Gastrocnemius medialis (tissue), 4 donors: Measurements from ENCODE around the gene NRG2. TPM values are rescaled to one million over a fixed set of nuclear protein-coding genes. Genes with fewer than 3 reads are reported as not detected.

Experiments
- ATAC-seq, 2 donors: fragments of 150-250 bp; one replicate each; pipeline ENCODE4 v1.9.1; 2016
- DNase-seq, 2 donors: peaks; one replicate each; pipeline ENCODE4 v3.0.0-alpha.2; 2019
- H3K27ac ChIP-seq, 4 donors: fragments of 200-600 bp; sonication (generic); 1 replicate in 1 of 4; 2 replicates in 3 of 4; pipeline ENCODE4 v1.5.1; 2016 to 2018; ENCODE audit warnings: mild to moderate bottlenecking in 2 of 4, moderate library complexity in 1 of 4
- H3K27me3 ChIP-seq, 3 donors: fragments of 200-600 bp; sonication (generic) in 2 of 3; 1 replicate in 1 of 3; 2 replicates in 2 of 3; pipeline versions ENCODE4 v1.5.1 to v1.6.0; 2016 to 2019; ENCODE audit warnings: mild to moderate bottlenecking in 1 of 3, moderate library complexity in 1 of 3
- H3K36me3 ChIP-seq, 2 donors: fragments of 200-600 bp; sonication (generic) in 1 of 2; one replicate each; pipeline ENCODE4 v1.5.1; 2017 to 2018
- H3K4me1 ChIP-seq, 2 donors: fragments of 200-600 bp; sonication (generic) in 1 of 2; one replicate each; pipeline ENCODE4 v1.5.1; 2016 to 2017; ENCODE audit warnings: mild to moderate bottlenecking in 2 of 2
- H3K4me3 ChIP-seq, 4 donors: fragments of 200-600 bp; sonication (generic) in 3 of 4; 1 replicate in 1 of 4; 2 replicates in 3 of 4; pipeline ENCODE4 v1.5.1; 2016 to 2019; ENCODE audit warnings: mild to moderate bottlenecking in 2 of 4
- H3K9me3 ChIP-seq, 3 donors: fragments of 200-600 bp; sonication (generic) in 2 of 3; 1 replicate in 1 of 3; 2 replicates in 2 of 3; pipeline ENCODE4 v1.5.1; 2016 to 2019
- POLR2A ChIP-seq, 2 donors: fragments of 450-650 bp; IDR thresholded peaks; one replicate each; pipeline ENCODE4 v1.6.1; 2017; ENCODE audit warnings: antibody characterized with exemption in 2 of 2, mild to moderate bottlenecking in 2 of 2, moderate library complexity in 2 of 2
- in situ Hi-C, 4 donors: fragments of 200-750 bp; cut with MboI; loops; one replicate each; pipeline versions ENCODE4 v1.15.0 to v1.8.0; 2017; ENCODE audit warnings: low sequenced_read_pairs in 4 of 4
- intact Hi-C: fragments of 100-400 bp; cut with DNase I; formaldehyde crosslinking; loops from one replicate; pipeline ENCODE4 v1.15.1; 2023; ENCODE audit warnings: low total_unique reads
- total RNA-seq, 4 donors: library from RNA; depleted of rRNA; stranded (reverse); fragments of >200 nt; gene quantifications; one replicate each; pipeline versions ENCODE4 v1.1.0 to v1.2.3, GENCODE V29; 2016
- TF ChIP-seq, protein P1 (sequence below), 5 experiments: fragments of 450-650 bp in 3 of 5; fragments of 200-600 bp in 2 of 5; sonication (generic) in 2 of 5; IDR thresholded peaks in 4 of 5; conservative IDR thresholded peaks in 1 of 5; 1 replicate in 4 of 5; 2 replicates in 1 of 5; pipeline ENCODE4 v1.5.1; 2016 to 2019; ENCODE audit warnings: antibody characterized with exemption in 5 of 5, mild to moderate bottlenecking in 3 of 5, moderate library complexity in 3 of 5

NRG2 gene
- total RNA-seq, 4 donors from 2014 or later, result 10.3 to 28.8 (median 20.0) TPM

DNA sequence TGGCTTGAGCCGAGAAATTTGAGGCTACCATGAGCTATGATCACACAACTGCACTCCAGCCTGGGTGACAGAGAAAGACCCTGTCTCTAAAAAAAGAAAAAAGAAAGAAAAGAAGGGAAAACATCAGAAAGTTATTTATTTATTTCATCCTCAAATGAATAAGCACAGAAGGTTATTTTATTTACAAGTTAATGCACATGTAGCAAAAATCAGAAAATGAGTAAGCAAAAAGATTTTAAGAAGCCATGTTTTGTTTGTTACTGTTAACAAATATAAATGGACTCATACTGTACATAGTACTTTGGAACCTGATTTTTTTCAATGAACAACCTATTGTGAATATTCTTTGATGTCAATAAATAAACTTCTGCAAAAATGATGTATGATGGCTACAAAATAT is 47.2 kb downstream of the NRG2 start:
- no peak for DNase-seq
- no peak overlapping the region for H3K4me3 ChIP-seq
- no peak overlapping the region for H3K27ac ChIP-seq
- TF ChIP-seq, protein P1, sequence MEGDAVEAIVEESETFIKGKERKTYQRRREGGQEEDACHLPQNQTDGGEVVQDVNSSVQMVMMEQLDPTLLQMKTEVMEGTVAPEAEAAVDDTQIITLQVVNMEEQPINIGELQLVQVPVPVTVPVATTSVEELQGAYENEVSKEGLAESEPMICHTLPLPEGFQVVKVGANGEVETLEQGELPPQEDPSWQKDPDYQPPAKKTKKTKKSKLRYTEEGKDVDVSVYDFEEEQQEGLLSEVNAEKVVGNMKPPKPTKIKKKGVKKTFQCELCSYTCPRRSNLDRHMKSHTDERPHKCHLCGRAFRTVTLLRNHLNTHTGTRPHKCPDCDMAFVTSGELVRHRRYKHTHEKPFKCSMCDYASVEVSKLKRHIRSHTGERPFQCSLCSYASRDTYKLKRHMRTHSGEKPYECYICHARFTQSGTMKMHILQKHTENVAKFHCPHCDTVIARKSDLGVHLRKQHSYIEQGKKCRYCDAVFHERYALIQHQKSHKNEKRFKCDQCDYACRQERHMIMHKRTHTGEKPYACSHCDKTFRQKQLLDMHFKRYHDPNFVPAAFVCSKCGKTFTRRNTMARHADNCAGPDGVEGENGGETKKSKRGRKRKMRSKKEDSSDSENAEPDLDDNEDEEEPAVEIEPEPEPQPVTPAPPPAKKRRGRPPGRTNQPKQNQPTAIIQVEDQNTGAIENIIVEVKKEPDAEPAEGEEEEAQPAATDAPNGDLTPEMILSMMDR (IDR thresholded peaks at IDR 0.05 in 4 of 5, conservative IDR thresholded peaks at IDR 0.05 in 1 of 5), result no peak
- TF ChIP-seq POLR2A (IDR thresholded peaks at IDR 0.05), result no peak
- H3K36me3 ChIP-seq, result no peaks in the 10 kb centered on the region
- H3K4me1 ChIP-seq, result peaks cover 16 to 38% of the 10 kb centered on the region in 2 donors
- in situ Hi-C loops, result no loop called here
- ATAC-seq, result no peak
- no peaks in the 10 kb centered on the region for H3K27me3 ChIP-seq
- no peaks in the 10 kb centered on the region for H3K9me3 ChIP-seq
- intact Hi-C loops, result no loop called here

DNA sequence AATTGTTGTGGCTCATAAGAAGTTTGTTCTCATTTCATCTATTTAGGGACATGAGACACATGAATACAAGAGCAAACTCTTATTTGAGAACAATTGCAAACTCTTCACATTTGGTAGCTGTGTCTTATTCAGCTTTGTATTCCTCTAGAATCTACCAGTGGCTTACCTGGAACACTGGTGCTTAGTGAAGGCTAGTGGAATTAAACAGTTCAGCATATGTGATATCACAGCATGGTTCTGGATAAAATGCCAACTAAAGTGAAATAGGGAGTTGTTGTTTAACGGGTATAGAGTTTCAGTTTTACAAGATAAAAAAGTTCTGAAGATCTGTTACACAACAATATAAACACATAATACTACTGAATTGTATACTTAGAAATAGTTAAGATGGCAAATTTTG is 48.9 kb downstream of the NRG2 start:
- TF ChIP-seq POLR2A (IDR thresholded peaks at IDR 0.05), result no peak
- TF ChIP-seq, protein P1 (IDR thresholded peaks at IDR 0.05 in 4 of 5, conservative IDR thresholded peaks at IDR 0.05 in 1 of 5), result no peak
- Histone ChIP-seq H3K4me1 (peaks cover 0 to 24% of the 10 kb centered on the region in 2 donors), H3K27me3 (no peaks in the 10 kb centered on the region), H3K4me3 (no peak overlapping the region), H3K27ac (no peak overlapping the region), H3K9me3 (no peaks in the 10 kb centered on the region), H3K36me3 (no peaks in the 10 kb centered on the region)
- no peak for ATAC-seq
- in situ Hi-C loops (no loop called here), intact Hi-C loops (no loop called here)
- DNase-seq, result no peak

DNA sequence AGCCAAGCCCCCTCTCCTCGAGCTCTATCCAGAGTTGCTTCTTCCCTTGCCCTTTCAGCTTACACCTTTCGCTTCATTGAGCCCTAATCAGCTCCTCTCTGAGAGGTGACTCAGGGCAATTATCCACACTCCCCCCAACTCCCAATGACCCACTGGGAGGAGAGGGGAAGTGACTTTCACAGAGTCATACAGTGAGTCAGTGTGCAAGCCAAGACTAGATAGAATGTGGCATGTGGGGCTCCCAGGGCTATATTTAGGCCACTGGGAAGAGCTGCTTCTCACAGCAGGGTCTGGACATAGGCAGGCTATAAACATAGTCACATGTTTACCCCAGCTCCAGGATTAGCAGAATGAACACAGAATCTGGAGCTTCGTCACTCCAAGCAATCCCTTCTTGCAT is 57.4 kb downstream of the NRG2 start:
- peak; percentile 92 to 94 for ATAC-seq
- Histone ChIP-seq H3K36me3 (no peaks in the 10 kb centered on the region), H3K4me1 (peaks cover 28 to 33% of the 10 kb centered on the region in 2 donors), H3K27ac (peak overlapping the region; percentile 54 to 84 (median 77)), H3K4me3 (no peak overlapping the region), H3K9me3 (no peaks in the 10 kb centered on the region), H3K27me3 (no peaks in the 10 kb centered on the region)
- DNase-seq, result peak; percentile 63 to 72
- intact Hi-C loops, result no loop called here
- in situ Hi-C loops, result no loop called here
- peak in 1 of 2 donors; percentile 36 for TF ChIP-seq POLR2A (IDR thresholded peaks at IDR 0.05)
- TF ChIP-seq, protein P1 (IDR thresholded peaks at IDR 0.05 in 4 of 5, conservative IDR thresholded peaks at IDR 0.05 in 1 of 5), result no peak

DNA sequence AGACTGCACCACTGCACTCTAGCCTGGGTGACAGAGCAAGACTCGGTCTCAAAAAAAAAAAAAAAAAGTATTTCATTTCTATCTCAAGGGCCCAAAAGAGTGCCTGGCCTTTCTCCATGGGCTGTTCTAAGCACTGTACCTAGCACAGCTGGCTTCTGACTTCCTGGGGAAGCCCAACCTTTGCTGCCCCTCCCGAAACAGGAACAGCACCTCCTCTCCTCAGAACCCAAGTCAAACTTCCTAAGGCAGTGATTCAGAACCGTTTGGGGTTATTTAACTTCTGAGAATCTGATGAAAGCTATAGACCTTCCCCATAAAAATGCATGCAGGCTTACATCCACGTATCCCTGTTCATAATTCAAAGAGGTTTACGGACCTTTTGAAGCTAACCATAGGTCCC is 57.8 kb downstream of the NRG2 start:
- DNase-seq (no peak), ATAC-seq (no peak)
- no peaks in the 10 kb centered on the region for H3K36me3 ChIP-seq
- no peak overlapping the region for H3K4me3 ChIP-seq
- intact Hi-C loops, result no loop called here
- peak overlapping the region; percentile 54 to 84 (median 77) for H3K27ac ChIP-seq
- no peaks in the 10 kb centered on the region for H3K27me3 ChIP-seq
- no peaks in the 10 kb centered on the region for H3K9me3 ChIP-seq
- in situ Hi-C loops, result no loop called here
- no peak for TF ChIP-seq POLR2A (IDR thresholded peaks at IDR 0.05)
- TF ChIP-seq, protein P1 (IDR thresholded peaks at IDR 0.05 in 4 of 5, conservative IDR thresholded peaks at IDR 0.05 in 1 of 5), result no peak
- peaks cover 28 to 35% of the 10 kb centered on the region in 2 donors for H3K4me1 ChIP-seq

DNA sequence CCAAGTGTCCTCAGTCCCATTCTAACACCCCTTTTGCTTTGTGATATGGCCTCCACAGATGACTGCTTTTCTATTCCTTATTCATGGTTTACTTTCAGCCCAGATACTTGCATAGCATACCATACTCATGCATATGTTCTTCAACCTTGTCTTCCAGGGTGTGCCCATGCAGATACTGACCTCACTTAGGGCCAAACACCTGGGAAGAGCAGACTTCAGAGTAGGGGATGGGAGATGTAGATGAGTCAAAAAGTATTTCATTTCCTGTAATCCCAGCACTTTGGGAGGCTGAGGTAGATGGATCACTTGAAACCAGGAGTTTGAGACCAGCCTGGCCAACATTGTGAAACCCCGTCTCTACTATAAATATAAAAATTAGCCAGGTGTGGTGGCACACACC is 58.3 kb downstream of the NRG2 start:
- H3K4me1 ChIP-seq, result peaks cover 28 to 35% of the 10 kb centered on the region in 2 donors
- DNase-seq, result no peak
- no peak overlapping the region for H3K4me3 ChIP-seq
- intact Hi-C loops (no loop called here), in situ Hi-C loops (no loop called here)
- H3K36me3 ChIP-seq, result no peaks in the 10 kb centered on the region
- peak overlapping the region in 3 of 4 donors; percentile 77 to 84 (median 77) for H3K27ac ChIP-seq
- TF ChIP-seq, protein P1 (IDR thresholded peaks at IDR 0.05 in 4 of 5, conservative IDR thresholded peaks at IDR 0.05 in 1 of 5), result no peak
- no peak for TF ChIP-seq POLR2A (IDR thresholded peaks at IDR 0.05)
- H3K27me3 ChIP-seq, result no peaks in the 10 kb centered on the region
- no peaks in the 10 kb centered on the region for H3K9me3 ChIP-seq
- ATAC-seq, result no peak
